GM18505 (cell line): ENCODE results near the gene RAP1GAP2.

Experiments
- ATAC-seq: cut with Tn5 transposase; IDR thresholded peaks from one replicate; pipeline ENCODE4 v1.9.1; 2021; ENCODE audit not compliant: unreplicated experiment
- POLR2A ChIP-seq: IDR thresholded peaks from 4 replicates; pipeline ENCODE4 v1.6.1; 2011; ENCODE audit warnings: borderline replicate concordance; ENCODE audit not compliant: insufficient read depth, insufficient read length; ENCODE audit errors: extremely low read depth

Gene RAP1GAP2

DNA sequence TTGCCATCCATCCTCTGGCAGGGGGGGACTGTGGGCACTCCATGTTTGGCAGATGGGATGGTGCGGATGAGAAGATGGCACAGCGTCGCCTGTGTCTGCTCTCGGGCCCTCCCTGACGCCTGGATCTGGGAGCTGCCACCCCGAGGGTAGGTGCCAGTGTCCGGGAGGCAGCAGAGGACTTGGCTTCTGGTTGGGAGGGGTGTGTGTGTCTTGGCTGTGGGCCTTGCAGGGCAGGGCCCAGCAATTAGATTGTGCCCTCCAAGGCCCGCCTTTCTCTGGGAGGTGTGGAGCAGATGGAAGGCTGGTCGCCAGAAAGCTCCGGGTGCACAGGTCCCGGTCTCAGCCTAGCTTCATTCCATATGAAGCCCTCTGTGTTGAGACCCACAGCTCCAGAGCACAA lies 1.4 kb downstream of the RAP1GAP2 start:
- no peak for ATAC-seq

DNA sequence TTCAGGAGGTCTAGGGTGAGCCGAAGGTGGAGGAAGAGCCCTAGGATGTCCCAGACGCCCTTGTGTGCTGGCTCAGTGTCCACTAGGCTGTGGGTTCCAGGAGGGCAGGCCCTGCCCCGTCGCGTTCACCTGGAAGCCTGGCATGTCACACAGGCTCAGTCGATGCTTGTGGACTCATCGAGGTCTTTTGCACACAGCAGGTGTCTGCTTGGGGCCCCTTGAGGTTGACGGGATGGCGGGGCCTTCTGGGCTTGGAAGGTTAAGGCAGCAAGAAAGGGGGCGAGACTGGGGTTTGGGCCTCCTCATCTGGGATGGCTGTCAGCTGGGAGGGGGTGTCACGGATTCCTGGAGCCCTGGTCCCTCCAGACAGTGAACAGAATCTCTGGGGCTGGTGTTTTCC lies 1.9 kb downstream of the RAP1GAP2 start:
- no peak for ATAC-seq
- no peak for TF ChIP-seq POLR2A

More for the DNA sequence above, 1.4 kb downstream of the RAP1GAP2 start:
- no peak for TF ChIP-seq POLR2A

DNA sequence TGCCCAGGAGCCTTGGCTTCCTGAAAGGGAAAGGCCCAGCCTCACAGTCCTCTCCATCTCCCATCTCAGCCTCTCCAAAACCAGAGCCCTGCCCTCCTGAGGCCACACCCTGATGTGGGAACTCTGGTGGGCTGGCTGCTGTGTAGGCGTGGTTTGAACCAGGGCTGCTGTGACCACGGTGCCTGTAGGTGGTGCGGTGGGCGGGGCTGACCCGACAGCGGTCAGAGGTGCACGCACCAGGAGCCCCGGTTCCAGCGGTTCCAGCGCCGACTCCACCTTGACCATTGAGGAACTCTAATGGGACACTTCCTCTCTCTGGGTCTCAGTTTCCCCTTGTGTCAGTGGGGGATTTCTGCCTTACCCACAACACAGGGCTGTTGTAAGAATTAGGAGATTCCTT lies 2.4 kb downstream of the RAP1GAP2 start:
- no peak for TF ChIP-seq POLR2A
- ATAC-seq, result no peak

DNA sequence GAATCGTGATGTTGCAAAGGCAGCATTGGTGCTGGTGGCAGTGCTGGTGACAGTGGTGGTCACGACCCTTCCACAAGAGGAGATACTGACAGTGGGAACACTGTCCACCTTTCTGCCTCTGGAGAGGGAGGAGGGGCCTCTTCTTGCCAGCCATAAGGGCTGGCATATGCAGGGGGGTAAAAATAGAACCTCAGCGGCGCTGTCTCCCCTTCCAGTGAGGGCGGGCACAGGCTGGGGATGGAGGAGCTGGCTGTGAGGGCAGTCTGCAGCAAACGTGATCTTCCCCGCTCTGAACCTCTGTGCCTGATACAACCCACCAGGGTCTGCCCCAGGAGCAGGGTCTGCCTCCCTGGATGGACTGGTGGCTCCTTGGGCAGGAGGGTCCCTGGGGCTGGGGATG lies 3.4 kb downstream of the RAP1GAP2 start:
- TF ChIP-seq POLR2A, result no peak
- no peak for ATAC-seq

DNA sequence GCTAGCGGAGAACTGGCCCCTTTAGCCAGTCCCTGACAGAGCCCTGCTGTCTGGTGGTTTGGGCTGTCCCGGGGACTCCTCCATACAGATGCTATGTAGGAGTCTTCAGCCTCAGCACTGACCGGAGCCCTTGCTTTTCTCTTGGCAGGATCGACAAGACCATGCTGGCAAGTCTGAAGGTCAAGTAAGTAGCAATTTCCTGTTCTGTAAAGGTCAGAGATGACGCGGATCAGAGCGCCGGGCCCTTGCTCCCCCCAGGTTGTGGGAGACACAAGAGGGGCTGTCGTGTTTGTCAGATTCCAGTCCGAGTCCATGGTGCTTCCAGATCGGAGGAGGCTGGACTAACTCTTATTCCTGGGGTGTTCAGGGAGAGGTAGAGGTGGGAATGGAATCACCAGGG lies 4.1 kb downstream of the RAP1GAP2 start:
- ATAC-seq, result no peak
- TF ChIP-seq POLR2A, result no peak

DNA sequence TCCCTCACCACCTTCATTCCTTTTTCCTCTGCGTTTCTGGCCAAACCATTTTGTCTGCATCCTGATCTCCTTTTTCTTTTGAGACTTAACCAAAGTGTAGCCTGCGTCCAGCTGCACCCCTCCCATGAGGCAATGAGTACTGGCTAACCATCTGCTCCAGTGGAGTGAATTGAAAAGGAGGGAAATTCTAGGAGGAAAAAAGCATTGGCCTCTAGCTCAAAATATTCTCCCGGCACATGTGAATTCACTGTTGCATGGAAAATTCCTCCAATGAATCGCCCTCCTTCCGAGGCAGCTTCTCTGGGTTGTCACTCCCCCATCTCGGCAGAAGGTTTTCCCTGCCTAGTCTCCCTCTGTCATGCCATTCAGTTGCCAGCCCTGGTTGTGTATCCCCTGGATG lies 5.6 kb downstream of the RAP1GAP2 start:
- no peak for ATAC-seq
- no peak for TF ChIP-seq POLR2A

DNA sequence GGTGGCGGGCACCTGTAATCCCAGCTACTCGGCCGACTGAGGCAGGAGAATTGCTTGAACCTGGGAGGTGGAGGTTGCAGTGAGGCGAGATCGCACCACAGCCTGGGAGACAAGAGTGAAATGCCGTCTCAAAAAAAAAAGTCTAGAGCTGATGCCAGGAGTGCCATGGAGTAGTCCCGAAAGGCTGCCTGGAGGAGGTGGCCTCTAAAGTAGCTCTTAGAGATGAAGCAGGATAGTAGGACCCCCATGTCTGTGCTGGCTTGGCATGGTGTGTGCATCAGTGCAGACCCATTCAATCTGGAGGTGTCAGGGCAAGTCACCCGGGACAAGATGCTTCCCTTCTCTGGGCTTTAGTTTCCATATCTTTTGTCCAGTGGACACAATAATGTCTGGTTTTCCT lies 6.3 kb downstream of the RAP1GAP2 start:
- TF ChIP-seq POLR2A, result no peak
- no peak for ATAC-seq

DNA sequence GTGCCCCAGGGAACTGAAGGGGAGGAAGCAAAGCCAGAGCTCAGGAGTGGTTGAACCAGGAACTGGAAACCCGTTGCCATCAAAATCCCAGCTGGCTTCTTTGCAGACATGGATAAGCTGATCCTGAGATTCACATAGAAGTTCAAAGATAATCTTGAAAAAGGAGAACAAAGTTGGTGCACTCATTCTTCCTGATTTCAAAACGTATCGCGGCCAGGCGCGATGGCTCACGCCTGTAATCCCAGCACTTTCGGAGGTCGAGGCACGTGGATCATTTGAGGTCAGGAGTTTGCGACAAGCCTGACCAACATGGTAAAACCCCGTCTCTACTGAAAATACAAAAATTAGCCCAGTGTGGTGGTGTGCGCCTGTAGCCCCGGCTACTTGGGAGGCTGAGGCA lies 7.1 kb downstream of the RAP1GAP2 start:
- no peak for ATAC-seq
- TF ChIP-seq POLR2A, result no peak

DNA sequence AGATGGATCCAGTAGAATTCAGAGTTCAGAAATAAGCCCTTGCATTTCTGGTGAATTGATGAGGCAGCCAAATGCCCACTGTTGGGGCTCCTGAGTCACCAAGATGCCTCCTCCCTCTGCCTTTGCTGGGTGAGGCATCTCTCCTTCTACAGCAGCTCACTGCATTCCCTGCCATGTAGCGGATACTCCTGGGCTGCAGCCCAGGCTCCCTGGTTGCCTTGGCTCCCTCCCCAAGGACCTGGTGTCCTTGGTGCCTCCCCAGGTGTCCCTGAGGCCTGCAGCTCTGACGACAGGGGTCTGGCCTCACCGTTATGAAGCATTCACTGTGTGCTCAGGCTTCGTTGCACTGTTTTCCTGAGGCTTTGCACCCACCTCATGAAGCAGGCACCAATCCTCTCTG lies 7.7 kb downstream of the RAP1GAP2 start:
- ATAC-seq, result no peak
- TF ChIP-seq POLR2A, result no peak

DNA sequence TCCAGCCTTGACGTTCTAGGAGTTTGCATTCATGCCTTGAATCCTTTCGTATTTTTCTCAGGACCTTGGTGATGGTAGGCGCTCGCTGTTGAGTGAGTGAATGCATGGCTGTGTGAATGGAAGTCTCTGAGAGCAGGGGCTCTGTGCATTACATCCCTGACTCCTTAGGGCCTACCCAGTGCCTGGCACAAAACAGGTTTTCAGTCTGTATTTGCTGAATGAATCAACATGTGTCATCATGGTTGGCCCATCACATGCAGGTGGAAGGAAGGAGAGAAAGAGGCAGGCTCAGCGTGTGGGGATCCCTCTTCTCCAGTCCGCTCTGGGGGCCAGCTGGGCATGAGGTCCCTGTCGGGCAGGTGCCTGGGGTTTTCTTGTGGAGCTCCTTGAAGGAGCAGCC lies 8.7 kb downstream of the RAP1GAP2 start:
- no peak for TF ChIP-seq POLR2A

DNA sequence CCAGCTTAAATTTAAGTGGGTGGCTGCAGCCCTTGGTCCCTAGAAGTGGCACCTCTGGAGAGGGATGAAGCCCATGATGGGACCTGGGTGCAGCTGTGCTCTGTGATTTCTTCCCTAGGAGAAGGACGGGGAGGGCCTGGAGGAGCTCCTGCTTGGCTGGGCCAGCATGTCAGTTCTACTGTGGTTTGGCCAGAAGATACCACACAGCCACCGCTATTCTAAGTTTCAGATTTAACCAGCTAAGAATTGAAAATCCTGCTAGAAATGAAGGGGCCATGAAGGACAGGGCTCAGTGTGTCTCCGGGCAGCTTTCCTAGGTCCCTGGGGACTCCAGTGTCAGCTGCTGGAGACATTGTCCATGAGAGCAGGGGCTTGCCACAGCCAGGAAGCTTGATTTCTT lies 9.7 kb downstream of the RAP1GAP2 start:
- ATAC-seq, result no peak
- TF ChIP-seq POLR2A, result no peak

More for the DNA sequence above, 8.7 kb downstream of the RAP1GAP2 start:
- no peak for ATAC-seq

DNA sequence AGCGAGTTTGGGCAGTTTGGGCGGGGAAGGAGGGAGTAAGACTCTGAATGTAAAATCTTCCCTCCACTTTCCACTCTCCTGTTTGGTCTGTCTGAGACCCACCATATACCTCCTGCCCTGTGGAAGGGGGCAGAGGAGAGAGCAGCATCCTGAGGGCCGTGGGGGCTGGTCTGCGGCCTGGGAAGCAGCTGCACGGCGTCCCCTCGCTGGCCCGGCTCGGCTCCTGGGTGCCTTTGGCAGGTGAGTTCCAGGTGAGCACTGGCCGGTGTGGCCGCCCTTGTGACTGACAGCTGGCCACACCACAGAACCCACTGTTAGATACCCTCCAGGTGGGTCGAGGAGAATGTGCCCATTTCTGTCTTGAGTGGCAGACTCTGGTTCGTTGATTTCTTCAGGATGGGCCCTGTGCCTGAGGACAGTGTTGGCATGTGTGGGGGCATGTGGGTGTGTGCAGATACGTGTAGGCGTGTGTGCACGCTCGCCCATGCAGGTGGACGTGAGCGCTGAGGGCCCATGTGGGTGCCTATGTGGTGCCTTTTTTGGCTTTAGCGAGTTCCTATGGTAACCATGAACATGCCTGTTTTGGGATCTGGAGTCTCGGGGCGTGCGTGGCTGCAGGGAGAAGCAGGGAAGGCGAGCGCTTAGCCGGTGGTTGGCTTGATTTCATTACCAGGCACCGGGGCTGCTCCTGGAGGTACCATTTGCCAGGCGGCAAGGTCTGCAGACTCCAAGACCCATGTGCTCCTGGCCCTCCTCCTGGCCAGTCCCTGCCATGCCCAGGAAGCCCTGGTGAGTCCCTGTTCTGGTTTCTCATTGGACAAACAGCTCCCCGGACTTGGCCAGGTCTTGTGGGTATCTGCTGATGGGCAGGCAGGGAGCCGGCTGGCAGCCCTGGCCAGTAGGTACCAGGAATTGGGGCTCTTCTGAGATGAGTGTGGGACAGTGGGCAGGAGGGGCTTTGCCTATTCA lies 12.4 kb downstream of the RAP1GAP2 start:
- no peak for ATAC-seq
- no peak for TF ChIP-seq POLR2A

DNA sequence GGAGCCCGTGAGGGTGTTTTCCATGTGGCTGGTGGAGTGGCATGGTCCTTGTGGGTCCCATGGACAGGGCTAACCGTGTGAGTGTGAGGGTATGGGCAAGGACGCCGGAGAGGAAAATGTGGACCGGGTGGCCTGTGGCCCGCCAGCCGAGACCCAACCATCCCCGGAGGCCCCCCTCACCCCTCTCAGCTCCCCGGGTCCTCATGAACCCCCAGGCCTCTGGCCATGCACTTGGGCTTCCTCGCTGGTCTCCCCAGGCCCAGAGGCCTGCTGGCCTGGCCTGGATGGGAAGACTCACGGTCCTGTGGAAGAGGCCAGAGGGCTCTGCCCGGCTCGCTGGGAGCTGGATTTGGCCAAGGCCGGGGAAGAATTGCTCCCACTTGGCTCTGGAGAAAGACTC lies 13.1 kb downstream of the RAP1GAP2 start:
- no peak for ATAC-seq
- TF ChIP-seq POLR2A, result no peak

DNA sequence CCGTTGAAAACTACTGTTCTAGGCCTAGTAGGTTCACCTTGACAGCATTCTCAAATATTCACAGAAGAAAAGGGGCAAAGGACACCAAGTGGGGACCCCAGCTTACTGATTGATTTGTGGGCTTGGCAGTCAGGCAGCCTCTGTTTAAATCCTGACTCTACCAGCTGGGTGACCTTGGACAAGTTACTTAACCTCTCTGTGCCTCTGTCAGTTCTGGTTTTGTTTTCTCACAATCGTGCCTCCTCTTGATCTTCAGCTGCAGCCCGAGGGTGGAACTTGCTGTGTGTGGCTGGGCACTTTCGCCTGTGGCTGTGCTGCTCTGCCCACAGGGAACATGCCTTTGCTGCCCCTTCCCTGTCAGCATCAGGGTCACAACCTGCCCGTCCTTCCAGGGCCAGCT lies 17.8 kb downstream of the RAP1GAP2 start:
- no peak for TF ChIP-seq POLR2A
- peak; percentile 9 for ATAC-seq
